AG09319 (cell line): ENCODE results near the gene TMEM26.

Experiments used
- DNase-seq: peaks from one replicate; pipeline ENCODE4 v3.0.0-alpha.2; 2010; ENCODE audit warnings: low read depth; ENCODE audit errors: extremely low read depth
- TF ChIP-seq, protein P1 (sequence below): IDR thresholded peaks from 2 replicates; pipeline ENCODE4 v1.5.1; 2011; ENCODE audit warnings: low read depth, mild to moderate bottlenecking, inconsistent platforms, low read length, moderate library complexity

Gene TMEM26

DNA sequence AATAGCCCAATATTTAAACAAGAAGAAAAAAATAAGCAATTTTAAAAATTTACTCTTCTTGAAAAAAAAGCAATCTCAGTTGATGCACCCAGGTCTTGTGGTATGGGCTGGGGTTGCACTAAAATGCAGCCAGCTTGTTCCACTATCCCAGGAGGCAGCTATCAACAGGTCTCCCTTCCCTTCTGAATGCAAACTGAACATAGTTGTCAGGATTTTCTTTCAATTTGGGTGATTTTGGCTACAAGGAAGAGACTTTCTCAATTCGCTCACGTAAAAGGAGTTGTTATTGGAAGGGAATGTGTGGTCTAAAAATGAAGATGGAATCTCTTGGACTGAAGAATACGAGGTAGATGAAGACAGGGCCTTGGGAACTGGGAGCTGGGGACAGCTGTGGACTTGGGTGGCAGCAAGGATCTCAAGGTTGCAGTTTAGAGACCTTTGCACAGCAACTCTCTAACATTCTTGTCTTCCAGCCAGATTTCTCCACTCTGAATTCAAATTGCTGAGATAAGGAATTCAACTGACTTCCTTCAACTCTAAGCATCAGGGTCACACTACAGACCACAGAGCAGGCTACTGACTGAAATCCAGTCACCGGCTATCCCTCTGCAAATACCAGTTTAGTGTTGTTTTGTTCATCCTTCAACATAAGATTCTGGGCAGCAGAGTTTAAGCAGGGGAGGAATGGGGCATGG, 3.1 kb upstream of the TMEM26 start:
- DNase-seq, result no peak
- TF ChIP-seq, protein P1, sequence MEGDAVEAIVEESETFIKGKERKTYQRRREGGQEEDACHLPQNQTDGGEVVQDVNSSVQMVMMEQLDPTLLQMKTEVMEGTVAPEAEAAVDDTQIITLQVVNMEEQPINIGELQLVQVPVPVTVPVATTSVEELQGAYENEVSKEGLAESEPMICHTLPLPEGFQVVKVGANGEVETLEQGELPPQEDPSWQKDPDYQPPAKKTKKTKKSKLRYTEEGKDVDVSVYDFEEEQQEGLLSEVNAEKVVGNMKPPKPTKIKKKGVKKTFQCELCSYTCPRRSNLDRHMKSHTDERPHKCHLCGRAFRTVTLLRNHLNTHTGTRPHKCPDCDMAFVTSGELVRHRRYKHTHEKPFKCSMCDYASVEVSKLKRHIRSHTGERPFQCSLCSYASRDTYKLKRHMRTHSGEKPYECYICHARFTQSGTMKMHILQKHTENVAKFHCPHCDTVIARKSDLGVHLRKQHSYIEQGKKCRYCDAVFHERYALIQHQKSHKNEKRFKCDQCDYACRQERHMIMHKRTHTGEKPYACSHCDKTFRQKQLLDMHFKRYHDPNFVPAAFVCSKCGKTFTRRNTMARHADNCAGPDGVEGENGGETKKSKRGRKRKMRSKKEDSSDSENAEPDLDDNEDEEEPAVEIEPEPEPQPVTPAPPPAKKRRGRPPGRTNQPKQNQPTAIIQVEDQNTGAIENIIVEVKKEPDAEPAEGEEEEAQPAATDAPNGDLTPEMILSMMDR, result no peak

DNA sequence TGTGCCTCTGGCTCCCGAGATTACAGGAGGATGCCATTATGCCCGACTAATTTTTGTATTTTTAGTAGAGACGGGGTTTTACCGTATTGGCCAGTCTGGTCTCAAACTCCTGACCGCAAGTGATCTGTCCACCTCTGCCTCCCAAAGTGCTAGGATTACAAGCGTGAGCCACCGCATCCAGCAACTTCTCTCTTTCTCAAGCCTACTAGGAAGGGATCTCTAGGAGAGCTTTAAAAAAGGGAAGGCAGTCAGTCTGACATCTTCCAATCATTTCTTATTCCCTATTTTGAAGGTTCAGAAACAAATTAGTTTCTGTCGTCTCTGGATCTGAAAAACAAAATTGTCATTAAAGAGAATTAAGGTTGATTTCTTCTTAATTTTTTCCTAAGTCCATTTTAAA, 2.5 kb upstream of the TMEM26 start:
- no peak for DNase-seq
- TF ChIP-seq, protein P1, result no peak

DNA sequence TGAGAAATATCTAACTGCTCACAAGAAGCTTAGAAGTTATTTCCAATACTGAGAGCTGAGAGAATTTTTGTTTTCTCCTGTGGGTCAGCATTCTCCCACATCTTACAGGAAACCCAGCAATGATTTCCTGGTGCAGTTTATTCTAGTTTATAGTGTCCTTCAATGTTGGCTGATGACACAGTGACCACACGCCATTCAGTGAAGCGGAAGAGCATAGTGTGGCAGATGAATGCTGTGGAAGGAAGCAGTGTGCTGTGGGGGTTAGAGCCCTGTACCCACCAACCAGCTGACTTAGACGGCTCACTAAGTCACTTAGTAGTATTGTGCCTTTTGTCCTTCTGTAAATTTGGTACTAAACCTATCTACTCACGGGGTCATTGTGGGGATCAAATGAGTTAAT, 1.4 kb upstream of the TMEM26 start:
- TF ChIP-seq, protein P1, result no peak
- DNase-seq, result no peak

DNA sequence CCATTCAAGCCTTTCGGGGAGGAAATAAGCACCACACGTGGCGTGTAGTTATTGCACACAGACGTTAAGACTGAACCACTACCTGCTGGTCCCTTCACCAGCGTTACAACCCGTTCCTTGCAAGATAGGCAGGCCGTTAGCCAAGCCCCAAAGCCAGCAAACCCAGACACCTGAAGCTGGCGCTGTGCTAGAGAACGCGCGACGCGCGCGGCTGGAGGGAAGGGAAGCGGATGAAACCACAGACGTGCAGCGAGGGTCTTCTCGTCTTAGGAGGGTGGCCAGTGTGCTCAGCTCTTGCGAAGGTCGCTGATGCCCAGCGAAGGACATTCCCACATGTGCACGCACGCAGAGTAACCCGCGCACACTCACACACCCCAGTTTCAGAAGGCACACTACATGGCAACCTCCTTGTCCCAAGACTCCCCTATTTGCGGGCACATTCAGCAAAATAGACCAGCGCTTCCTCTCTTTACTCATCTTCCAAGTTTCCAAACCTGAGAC, 980 bp downstream of the TMEM26 start:
- DNase-seq, result no peak

DNA sequence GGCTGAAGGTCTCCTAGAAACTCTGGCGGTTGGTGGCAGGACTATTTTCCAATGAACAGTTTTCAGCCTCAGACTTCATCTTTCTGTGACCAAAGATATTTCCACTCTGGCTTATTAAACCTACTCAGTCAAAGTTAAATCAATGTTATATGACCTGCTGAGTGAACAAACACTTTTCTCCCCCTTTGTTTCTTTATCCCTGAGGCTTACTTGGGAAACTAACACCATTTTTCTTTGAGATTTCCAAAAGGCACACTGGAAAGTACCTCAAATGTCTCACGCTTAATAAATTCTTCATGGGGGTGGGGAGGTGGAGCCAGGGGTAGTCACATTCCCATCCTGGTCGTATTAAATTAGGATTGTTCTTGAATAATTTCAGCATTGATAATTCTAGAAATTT, 1.8 kb downstream of the TMEM26 start:
- TF ChIP-seq, protein P1, result no peak
- DNase-seq, result no peak

More for the DNA sequence above, 980 bp downstream of the TMEM26 start:
- TF ChIP-seq, protein P1, result no peak

DNA sequence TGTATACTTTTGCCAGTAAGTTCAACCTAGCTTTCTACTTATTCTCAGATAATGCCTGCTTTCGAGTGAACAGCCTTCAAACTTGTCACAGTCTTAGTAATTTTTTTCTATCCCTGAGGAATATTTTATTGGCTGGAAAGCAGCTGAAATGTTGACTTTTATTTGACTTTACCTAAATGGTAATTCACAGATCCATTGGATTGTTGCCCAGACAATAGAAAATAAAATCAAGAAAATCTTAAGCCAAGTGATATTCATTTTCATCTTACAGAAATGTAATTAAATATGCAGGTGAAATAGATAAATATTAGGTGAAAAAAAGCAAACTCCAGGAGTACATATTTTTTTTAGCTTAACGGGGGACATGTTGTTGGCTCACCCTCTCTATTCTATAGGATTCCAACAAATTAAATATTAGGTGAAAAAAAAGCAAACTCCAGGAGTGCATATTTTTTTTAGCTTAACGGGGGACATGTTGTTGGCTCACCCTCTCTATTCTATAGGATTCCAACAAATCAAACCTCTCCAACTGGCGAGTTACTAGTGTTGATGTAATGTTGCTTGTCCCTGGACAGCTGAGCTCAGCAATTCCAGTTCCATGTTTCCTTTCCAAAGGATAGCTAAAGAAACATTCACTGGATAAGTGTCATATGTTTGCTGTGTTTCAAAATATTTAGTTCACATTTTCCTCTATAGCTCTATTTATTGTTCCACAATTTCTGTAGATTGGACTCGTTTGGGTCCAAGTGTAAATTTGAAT, 4.2 kb downstream of the TMEM26 start:
- TF ChIP-seq, protein P1, result no peak
- DNase-seq, result no peak

DNA sequence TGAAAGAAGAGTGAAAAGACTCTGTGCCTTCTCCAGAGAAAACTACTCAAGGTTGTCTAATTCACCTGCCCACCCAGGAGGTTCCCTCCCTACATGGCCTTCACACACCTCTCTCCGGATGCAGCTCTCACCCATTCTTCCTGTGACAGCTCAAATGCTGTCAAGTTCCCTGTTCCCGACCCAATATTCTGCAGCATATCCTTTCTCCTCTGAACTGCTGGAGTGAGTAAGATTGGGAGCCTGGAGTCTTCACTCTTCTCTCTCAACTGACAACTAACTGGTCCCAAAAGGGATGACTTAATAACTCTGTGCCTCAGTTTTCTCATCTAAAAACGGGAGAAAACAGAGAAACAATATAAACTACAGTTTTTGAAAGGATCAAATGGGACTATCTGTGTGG, 5.1 kb downstream of the TMEM26 start:
- DNase-seq, result no peak
- TF ChIP-seq, protein P1, result no peak
